GM23248 (cell line): ENCODE measurements around the gene UBP1.

Experiments
- EZH2 ChIP-seq: fragments of 200-600 bp; sonication (generic); IDR thresholded peaks from 2 replicates; pipeline ENCODE4 v1.6.1; 2018; ENCODE audit warnings: antibody characterized with exemption, mild to moderate bottlenecking; ENCODE audit not compliant: insufficient read depth, poor library complexity, severe bottlenecking
- EZH2phosphoT487 ChIP-seq: fragments of 200-600 bp; sonication (generic); IDR thresholded peaks from 2 replicates; pipeline ENCODE4 v1.6.1; 2018; ENCODE audit warnings: antibody characterized with exemption, moderate library complexity, mild to moderate bottlenecking, low read depth; ENCODE audit not compliant: insufficient read depth

DNA sequence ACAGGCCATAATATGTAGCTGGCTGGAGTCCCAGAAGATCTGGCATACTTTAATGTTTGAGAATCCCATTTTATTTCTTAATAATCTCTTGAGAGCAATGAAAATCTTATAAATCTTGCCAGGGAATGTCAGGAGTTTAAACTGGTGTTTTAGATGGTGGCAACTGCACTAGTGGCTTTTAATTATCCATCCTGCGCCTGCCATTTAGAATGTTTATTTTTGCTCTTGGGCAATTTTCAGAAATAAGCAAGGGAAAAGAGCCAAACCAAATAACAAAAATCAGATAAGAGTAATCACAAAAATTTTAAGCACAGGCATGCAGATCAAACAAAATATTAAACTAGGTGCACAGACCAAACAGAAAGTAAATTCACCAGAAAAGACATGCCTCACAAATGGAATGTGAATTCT lies 41.9 kb upstream of the UBP1 start:
- TF ChIP-seq EZH2 (no peak), EZH2phosphoT487 (no peak)
